PFSK-1 (cell line): ENCODE results near the gene AAK1.

Experiments
- FOXP2 ChIP-seq: optimal IDR thresholded peaks from 2 replicates; pipeline ENCODE3; 2011; ENCODE audit warnings: borderline replicate concordance, control low read depth, inconsistent platforms; ENCODE audit not compliant: insufficient read depth; ENCODE audit errors: extremely low read length, extremely low read depth
- POLR2AphosphoS5 ChIP-seq: IDR thresholded peaks from 2 replicates; pipeline ENCODE4 v1.6.1; 2012; ENCODE audit warnings: low read depth, mild to moderate bottlenecking, control low read depth, low read length, moderate library complexity
- SIN3A ChIP-seq: IDR thresholded peaks from 2 replicates; pipeline ENCODE4 v1.6.1; 2012; ENCODE audit warnings: mild to moderate bottlenecking, low read length, moderate library complexity, borderline replicate concordance; ENCODE audit not compliant: insufficient read depth
- TAF1 ChIP-seq: IDR thresholded peaks from 2 replicates; pipeline ENCODE4 v1.6.1; 2012; ENCODE audit warnings: low read length, control low read depth, borderline replicate concordance; ENCODE audit not compliant: insufficient read depth
- TF ChIP-seq, protein P1 (sequence below), 2 experiments: IDR thresholded peaks; 2 replicates each; pipeline versions ENCODE4 v1.6.1 to v1.8.0; 2011 to 2012; ENCODE audit warnings: low read depth in 2 of 2, low read length in 2 of 2, control low read depth in 1 of 2, inconsistent platforms in 1 of 2, mild to moderate bottlenecking in 1 of 2, moderate library complexity in 1 of 2; ENCODE audit not compliant: insufficient read depth in 1 of 2

AAK1 gene

DNA sequence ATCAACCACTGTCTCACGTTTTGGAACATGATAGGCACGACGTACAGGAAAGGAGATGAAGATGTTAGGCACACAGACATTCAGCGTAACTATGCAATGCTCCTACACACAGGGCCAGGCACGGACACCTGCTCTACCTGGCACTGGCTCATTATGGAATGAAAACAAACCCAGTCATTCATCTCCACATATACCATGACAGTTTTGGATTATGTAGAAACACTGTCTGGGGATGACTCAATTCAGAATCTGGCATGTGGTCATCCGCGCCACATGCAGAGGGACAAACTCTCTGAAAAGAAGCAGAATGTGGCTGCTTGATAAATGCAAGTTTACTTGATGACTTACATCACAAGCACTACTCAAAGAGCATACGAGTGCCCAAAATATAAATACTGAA is 176.8 kb downstream of the AAK1 start:
- TF ChIP-seq POLR2AphosphoS5 (no peak), TAF1 (no peak), SIN3A (no peak), FOXP2 (no peak)
- TF ChIP-seq, protein P1, sequence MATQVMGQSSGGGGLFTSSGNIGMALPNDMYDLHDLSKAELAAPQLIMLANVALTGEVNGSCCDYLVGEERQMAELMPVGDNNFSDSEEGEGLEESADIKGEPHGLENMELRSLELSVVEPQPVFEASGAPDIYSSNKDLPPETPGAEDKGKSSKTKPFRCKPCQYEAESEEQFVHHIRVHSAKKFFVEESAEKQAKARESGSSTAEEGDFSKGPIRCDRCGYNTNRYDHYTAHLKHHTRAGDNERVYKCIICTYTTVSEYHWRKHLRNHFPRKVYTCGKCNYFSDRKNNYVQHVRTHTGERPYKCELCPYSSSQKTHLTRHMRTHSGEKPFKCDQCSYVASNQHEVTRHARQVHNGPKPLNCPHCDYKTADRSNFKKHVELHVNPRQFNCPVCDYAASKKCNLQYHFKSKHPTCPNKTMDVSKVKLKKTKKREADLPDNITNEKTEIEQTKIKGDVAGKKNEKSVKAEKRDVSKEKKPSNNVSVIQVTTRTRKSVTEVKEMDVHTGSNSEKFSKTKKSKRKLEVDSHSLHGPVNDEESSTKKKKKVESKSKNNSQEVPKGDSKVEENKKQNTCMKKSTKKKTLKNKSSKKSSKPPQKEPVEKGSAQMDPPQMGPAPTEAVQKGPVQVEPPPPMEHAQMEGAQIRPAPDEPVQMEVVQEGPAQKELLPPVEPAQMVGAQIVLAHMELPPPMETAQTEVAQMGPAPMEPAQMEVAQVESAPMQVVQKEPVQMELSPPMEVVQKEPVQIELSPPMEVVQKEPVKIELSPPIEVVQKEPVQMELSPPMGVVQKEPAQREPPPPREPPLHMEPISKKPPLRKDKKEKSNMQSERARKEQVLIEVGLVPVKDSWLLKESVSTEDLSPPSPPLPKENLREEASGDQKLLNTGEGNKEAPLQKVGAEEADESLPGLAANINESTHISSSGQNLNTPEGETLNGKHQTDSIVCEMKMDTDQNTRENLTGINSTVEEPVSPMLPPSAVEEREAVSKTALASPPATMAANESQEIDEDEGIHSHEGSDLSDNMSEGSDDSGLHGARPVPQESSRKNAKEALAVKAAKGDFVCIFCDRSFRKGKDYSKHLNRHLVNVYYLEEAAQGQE (IDR thresholded peaks at IDR 0.05; ENCODE audit: insufficient read depth in 1 of 2, low read depth in 2 of 2, low read length in 2 of 2) = no peak

DNA sequence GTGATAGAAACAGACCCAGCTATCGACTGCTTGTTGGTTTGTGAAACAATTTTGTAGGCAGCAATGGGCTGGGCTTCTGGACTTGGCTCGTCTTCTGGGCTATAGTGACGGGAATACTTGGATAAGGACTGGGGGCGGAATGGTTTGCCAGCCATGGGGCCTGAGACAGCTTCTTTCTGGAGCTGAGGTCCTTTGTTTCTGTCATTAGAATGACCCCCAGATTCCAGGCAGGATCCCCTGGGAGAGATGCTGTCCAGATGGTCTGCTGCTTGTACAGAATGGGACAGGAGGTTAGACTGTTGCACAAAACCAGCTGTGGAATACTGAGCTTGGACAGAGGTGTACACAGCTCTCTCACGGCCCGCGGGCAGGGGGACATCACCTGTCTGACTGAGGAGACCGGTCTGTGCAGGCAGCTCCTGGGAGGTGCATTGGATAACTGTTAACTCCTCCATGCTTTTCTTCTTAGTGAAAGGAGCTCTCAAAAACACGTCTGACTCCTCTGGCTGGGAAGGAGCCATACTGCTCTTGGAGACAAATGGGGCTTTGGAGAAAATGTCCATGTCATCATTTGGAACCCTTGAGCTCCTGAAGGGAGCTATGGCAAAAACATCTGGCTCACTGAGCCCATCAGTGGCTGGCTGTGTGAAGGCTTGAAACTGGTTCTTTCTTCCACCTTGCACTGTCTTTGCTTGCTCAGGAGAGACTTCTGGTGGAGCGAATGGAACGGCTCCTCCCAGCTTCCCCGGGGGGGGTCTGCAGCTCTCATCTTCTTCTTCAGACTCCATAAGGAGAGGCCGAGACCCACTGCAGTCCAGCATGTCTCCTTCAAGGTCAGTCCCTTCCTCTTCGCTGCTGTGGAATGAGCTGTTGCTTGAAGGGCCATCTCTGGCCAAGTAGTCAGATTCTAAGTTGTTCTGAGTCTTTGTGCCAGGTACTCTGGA is 177.8 kb downstream of the AAK1 start:
- TF ChIP-seq SIN3A (no peak), TAF1 (no peak), FOXP2 (no peak), POLR2AphosphoS5 (no peak)
- TF ChIP-seq, protein P1 (IDR thresholded peaks at IDR 0.05; ENCODE audit: insufficient read depth in 1 of 2, low read depth in 2 of 2, low read length in 2 of 2) = no peak

DNA sequence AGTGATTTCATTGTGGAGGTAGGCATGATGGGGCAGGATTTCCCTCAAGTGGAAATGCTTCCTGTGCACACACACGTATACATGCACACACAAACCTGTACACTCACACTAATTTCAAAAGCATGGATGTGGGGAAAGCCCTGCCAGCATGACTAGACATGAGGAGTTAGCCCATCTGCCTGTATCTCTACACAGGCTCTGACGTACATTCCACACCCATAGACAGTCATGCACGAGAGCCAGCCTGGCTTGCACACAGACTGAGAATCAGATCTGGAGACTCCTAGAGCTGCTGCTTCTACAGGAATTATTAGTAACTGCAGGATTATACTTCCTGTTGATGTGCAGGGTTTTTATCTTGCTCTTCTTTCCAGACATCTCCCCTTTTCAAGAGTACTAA is 179.0 kb downstream of the AAK1 start:
- TF ChIP-seq SIN3A (no peak), FOXP2 (no peak), POLR2AphosphoS5 (no peak), TAF1 (no peak)
- TF ChIP-seq, protein P1 (IDR thresholded peaks at IDR 0.05; ENCODE audit: insufficient read depth in 1 of 2, low read depth in 2 of 2, low read length in 2 of 2) = no peak

DNA sequence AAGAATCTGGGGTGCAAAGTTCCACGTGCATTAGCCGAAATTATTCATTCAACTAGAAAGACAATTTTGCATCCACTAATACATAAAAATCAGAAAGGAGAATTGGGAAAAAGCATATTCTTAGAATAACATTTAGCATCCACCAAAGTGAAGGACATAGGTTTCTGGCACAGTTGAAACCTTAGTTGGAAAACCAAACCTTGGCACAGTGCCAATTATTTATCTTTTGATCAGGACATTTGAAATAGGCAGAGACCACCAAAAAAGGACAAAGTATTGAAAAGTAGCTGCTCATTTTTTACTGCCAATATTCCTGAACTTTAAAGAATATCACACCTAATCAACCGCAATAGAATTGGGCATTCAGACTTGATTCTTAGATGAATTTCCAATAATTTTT is 180.8 kb downstream of the AAK1 start:
- TF ChIP-seq SIN3A (no peak), POLR2AphosphoS5 (no peak), TAF1 (no peak)

DNA sequence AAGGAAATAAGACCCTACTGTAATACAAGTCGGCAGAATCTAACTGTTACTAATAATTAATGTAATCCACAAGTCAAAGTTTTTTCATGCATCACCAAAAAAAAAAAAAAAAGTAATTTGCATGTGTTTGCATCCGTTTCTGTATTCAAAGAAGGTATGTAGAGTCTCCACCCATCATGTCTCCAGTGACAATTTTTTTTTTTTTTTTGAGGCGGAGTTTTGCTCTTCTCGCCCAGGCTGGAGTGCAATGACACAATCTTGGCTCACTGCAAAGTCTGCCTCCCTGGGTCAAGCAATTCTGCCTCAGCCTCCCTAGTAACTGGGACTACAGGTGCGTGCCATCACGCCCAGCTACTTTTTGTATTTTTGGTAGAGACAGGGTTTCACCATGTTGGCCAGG is 182.1 kb downstream of the AAK1 start:
- no peak for TF ChIP-seq SIN3A
- no peak for TF ChIP-seq POLR2AphosphoS5
- no peak for TF ChIP-seq TAF1
- TF ChIP-seq, protein P1 (IDR thresholded peaks at IDR 0.05; ENCODE audit: insufficient read depth in 1 of 2, low read depth in 2 of 2, low read length in 2 of 2) = no peak
- TF ChIP-seq FOXP2 = no peak
